Colonic mucosa (tissue), 4 donors: ENCODE results near the gene RALGAPB. TPM values are rescaled to one million over a fixed set of nuclear protein-coding genes. Genes with fewer than 3 reads are reported as not detected.

Experiments
- DNase-seq: peaks from one replicate; pipeline ENCODE4 v3.0.0-alpha.2; 2020
- H3K27ac ChIP-seq: fragments of 200-600 bp; one replicate; pipeline ENCODE4 v1.8.0; 2021
- H3K27me3 ChIP-seq: fragments of 200-600 bp; one replicate; pipeline ENCODE4 v1.8.0; 2021
- H3K36me3 ChIP-seq: fragments of 200-600 bp; one replicate; pipeline ENCODE4 v1.8.0; 2021
- H3K4me1 ChIP-seq: fragments of 200-600 bp; one replicate; pipeline ENCODE4 v1.8.0; 2021; ENCODE audit warnings: mild to moderate bottlenecking
- H3K4me3 ChIP-seq: fragments of 200-600 bp; one replicate; pipeline ENCODE4 v1.8.0; 2021
- H3K9ac ChIP-seq, 2 donors: one replicate each; pipeline ENCODE4 v1.7.0; 2013; ENCODE audit warnings: control low read depth in 2 of 2, low read depth in 2 of 2, low read length in 2 of 2
- H3K9me3 ChIP-seq: fragments of 200-600 bp; one replicate; pipeline ENCODE4 v1.8.0; 2021
- CTCF ChIP-seq: fragments of 200-600 bp; IDR thresholded peaks from one replicate; pipeline ENCODE4 v1.8.0; 2022; ENCODE audit warnings: antibody characterized with exemption, mild to moderate bottlenecking
- intact Hi-C: fragments of 100-400 bp; cut with DNase I; formaldehyde crosslinking; loops from one replicate; pipeline ENCODE4 v1.14.1; 2022
- total RNA-seq, 2 donors: library from RNA; stranded (reverse); fragmentation: NEBNext Ultra II Directional in 1 of 2; extraction: Animal tissue kit (Norgen Biotek cat#: 25700) in 1 of 2; gene quantifications; one replicate each; pipeline ENCODE4 v1.2.1, GENCODE V29; 2021
- donor health status: healthy.
- donor health status: DM: no; HTN: no; CAD: no.
- donor health status: DM: no; HTN: no; CAD: no.

The RALGAPB gene
- total RNA-seq, 2 donors from 2014 or later = 30.5 to 33.7 TPM

GRCh38 chr20:38545771-38546170 is 73.1 kb downstream of the RALGAPB start:
- intact Hi-C loops = no loop called here
- Histone ChIP-seq H3K27me3 (no peaks in the 10 kb centered on the region), H3K9ac (no peak overlapping the region), H3K4me1 (no peaks in the 10 kb centered on the region), H3K27ac (no peak overlapping the region), H3K9me3 (no peaks in the 10 kb centered on the region), H3K4me3 (no peak overlapping the region), H3K36me3 (no peaks in the 10 kb centered on the region)
- TF ChIP-seq CTCF = no peak
- DNase-seq = no peak

GRCh38 chr20:38547288-38548085 is 74.8 kb downstream of the RALGAPB start:
- no peak for TF ChIP-seq CTCF
- no peaks in the 10 kb centered on the region for H3K27me3 ChIP-seq
- no peaks in the 10 kb centered on the region for H3K9me3 ChIP-seq
- H3K36me3 ChIP-seq = no peaks in the 10 kb centered on the region
- H3K27ac ChIP-seq = no peak overlapping the region
- no peaks in the 10 kb centered on the region for H3K4me1 ChIP-seq
- H3K4me3 ChIP-seq = no peak overlapping the region
- no peak overlapping the region for H3K9ac ChIP-seq
- no peak for DNase-seq
- intact Hi-C loops = no loop called here

GRCh38 chr20:38548356-38549083 is 75.9 kb downstream of the RALGAPB start:
- intact Hi-C loops = no loop called here
- Histone ChIP-seq H3K36me3 (no peaks in the 10 kb centered on the region), H3K4me1 (no peaks in the 10 kb centered on the region), H3K9ac (no peak overlapping the region), H3K27me3 (no peaks in the 10 kb centered on the region), H3K4me3 (no peak overlapping the region), H3K27ac (no peak overlapping the region), H3K9me3 (no peaks in the 10 kb centered on the region)
- DNase-seq = no peak
- no peak for TF ChIP-seq CTCF

GRCh38 chr20:38550274-38550673 is 77.6 kb downstream of the RALGAPB start:
- no peak for TF ChIP-seq CTCF
- H3K9ac ChIP-seq = no peak overlapping the region
- intact Hi-C loops = no loop called here
- peaks cover 7% of the 10 kb centered on the region for H3K36me3 ChIP-seq
- no peak overlapping the region for H3K27ac ChIP-seq
- no peaks in the 10 kb centered on the region for H3K4me1 ChIP-seq
- H3K9me3 ChIP-seq = no peaks in the 10 kb centered on the region
- no peak for DNase-seq
- no peaks in the 10 kb centered on the region for H3K27me3 ChIP-seq
- no peak overlapping the region for H3K4me3 ChIP-seq

GRCh38 chr20:38551056-38551626 is 78.5 kb downstream of the RALGAPB start:
- H3K27me3 ChIP-seq = no peaks in the 10 kb centered on the region
- DNase-seq = no peak
- H3K4me1 ChIP-seq = no peaks in the 10 kb centered on the region
- H3K27ac ChIP-seq = no peak overlapping the region
- H3K4me3 ChIP-seq = no peak overlapping the region
- no peak for TF ChIP-seq CTCF
- no peaks in the 10 kb centered on the region for H3K9me3 ChIP-seq
- peaks cover 9% of the 10 kb centered on the region for H3K36me3 ChIP-seq
- intact Hi-C loops = no loop called here
- no peak overlapping the region for H3K9ac ChIP-seq
